NCI-H1092 (cell line): ENCODE results near the gene PHKG1.
"Not testable (repeated sequence)": the region's sequence is repeated elsewhere in the genome, so short reads cannot be mapped to it uniquely, and the experiment has no call there.

Source experiments
- DNase-seq: peaks from one replicate; lab custom pipeline; 2025; lab: John Stamatoyannopoulos, UW

Gene PHKG1

DNA sequence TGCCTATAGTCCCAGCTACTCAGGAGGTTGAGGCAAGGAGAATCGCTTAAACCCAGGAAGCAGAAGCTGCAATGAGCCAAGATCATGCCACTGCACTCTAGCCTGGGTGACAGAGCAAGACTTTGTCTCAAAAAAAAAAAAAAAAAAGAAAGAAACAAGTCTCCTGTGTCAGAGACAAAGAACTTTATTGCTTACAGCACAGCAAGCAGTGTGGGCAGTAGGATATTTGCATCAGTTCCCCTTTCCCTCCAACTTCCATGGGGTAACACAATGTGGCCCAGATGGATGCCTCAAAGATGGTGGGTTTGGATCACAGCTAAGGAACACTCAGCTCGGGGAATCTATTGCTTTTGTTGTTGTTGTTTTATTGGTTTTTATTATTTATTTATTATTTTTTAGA is 47.0 kb downstream of the PHKG1 start:
- not testable (repeated sequence) for DNase-seq

DNA sequence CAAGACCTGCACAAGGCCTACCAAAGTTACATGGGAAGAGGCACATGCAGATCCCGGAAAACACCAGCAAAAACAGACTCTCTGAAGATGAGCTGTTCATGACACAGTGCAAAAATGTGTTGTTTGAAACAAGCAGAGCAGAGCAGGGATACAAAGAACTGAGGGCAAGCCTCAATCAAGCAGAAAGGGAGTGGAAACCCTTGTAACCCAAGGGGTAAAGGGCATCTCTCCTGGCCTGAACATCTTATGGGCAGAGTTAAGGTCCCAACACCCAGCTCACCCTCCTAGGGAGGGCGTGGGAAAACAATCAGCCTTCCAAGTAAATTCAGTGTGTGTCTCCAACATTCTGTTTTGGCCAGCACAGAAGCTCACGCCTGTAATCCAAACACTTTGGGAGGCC is 52.0 kb downstream of the PHKG1 start:
- no peak for DNase-seq

DNA sequence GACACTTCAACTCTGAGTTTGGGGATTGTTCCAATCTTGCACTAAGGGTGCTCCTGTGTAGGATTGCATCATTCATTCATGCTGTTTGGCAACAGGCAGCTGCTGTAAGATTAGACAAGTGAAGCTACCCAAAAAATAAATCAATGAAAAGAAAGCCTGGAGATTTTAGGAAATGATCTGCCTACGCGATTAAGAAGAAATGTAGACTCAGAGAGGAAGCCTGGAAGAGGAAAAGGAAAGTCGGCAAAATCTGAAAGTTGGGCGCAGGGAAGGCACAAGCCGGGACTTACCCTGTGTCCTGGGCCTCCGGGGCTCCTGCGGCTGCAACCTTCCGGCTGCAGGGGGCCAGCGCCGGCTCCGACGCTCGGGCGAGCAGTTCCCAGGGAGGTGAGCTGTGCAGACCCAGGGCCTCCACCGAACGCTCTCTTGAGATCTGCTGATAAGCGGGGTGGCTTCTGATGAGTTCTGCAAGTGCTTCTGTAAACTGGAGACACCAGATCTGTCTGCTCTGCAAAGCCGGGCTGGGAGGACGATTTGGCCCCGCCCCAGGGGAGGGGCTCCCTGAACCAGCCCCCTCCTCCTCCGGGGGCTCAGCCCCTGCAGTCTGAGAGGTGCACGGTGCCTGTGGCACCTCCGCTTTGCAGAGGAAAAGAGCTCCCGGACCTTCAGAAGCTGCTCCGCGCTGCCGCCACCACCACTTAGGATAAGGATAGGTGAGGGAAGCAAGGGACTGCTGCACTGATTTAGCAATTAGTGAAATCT is 58.9 kb downstream of the PHKG1 start:
- DNase-seq, result peak; percentile 66

DNA sequence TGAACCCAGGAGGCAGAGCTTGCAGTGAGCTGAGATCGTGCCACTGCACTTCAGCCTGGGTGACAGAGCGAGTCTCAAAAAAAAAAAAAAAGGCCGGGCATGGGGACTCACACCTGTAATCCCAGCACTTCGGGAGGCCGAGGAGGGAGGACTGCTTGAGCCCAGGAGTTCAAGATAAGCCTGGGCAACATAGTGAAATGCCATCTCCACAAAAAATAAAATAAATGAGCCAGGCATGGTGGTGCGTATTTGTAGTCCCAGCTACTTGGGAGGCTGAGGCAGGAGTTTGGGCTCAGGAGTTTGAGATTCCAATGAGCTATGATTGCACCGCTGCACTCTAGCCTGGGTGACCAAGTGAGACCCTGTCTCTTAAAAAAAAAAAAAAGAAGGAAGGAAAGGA is 60.2 kb downstream of the PHKG1 start:
- DNase-seq, result not testable (repeated sequence)

DNA sequence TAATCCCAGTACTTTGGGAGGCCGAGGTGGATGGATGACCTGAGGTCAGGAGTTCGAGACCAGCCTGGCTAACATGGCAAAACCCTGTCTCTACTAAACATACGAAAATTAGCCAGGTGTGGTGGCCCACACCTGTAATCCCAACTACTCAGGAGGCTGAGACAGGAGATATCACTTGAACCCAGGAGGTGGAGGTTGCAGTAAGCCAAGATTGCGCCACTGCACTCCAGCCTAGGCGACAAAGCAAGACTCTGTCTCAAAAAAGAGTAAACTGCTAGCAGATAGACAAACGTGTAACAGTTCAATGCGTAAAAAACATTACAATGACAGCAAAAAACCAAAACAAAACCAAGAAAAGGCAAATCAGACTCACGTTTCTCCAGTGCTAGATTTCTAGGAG is 61.2 kb downstream of the PHKG1 start:
- not testable (repeated sequence) for DNase-seq

DNA sequence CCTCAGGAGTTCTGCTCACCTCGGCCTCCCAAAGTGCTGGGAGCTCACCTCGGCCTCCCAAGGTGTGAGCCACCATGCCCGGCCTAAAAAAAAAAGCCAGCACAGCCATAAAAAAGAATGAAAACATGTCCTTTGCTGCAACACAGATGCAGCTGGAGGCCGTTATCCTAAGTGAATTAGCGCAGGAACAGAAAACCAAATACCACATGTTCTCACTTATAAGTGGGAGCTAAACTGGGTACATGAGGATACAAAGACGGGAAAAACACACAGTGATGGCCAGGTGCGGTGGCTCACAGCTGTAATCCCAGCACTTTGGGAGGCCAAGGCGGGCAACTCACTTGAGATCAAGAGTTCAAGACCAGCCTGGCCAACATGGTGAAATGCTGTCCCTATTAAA is 62.4 kb downstream of the PHKG1 start:
- DNase-seq, result no peak
